GM15510 (cell line): ENCODE measurements around the gene ITPR1.

Experiments
- POLR2A ChIP-seq: IDR thresholded peaks from 3 replicates; pipeline ENCODE4 v1.6.1; 2011; ENCODE audit warnings: borderline replicate concordance; ENCODE audit not compliant: insufficient read length; ENCODE audit errors: extremely low read depth

Gene ITPR1

GRCh38 chr3:4493014-4493940 lies at the start of gene ITPR1:
TSS of gene ITPR1 (plus strand) at chr3:4493348. CDS start at chr3:4516492, 23,144 bp downstream.
- peak; percentile 99 for TF ChIP-seq POLR2A

DNA sequence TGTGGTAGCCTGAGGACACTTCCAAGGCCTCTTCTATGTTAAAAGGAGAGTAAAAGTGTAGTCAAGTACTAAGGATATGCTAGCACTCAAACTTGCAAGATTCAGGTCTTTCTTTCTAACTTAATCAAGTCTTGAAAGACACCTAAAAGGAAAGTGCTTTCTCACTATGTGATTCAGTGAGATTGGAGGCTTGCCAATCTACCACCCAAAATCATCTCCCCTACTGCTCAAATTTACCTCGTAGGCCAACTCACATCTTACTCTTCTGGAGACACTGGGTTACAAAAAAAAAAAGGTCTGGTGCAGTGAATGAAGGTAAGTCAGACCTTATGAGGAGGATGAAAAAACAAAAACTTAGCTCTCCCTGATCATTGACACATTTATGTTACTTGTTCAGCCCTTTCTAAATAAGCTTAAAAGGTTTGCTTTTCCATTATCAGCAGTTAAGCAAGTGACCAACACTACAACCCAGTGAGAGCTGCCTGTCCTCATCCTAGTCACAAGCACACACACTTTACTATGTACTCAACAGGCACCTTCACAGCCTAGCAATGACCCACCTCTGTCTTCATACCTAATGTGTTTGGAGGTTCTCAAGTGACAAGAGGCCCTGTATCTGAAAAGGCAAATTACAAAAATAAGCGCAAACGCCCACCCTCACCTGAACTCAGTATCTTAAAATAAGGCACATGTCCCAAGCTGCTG lies 45.7 kb upstream of the ITPR1 start:
- no peak for TF ChIP-seq POLR2A

DNA sequence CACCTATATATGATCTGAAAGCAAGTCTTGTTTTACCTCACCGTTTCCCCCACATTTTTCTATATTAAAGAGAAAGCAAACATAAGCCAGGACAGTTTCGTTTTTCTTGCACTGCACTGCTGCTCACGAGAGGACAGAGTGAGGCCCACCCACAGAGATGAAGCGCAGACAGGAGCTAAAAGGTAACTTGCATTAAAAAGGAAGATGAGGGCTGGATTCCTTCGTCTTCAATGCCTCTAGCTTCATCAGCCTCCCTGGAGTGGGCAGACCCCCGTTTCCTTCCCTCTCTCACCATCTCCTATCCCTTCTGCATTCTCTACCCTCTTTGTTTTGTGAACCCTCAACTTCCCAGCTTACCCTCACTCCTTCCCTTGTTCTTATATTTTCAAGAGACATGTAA lies 45.0 kb upstream of the ITPR1 start:
- TF ChIP-seq POLR2A, result no peak

- TF ChIP-seq POLR2A, result no peak
Measured at GRCh38 chr3:4449043-4449805, 43.9 kb upstream of the ITPR1 start.

GRCh38 chr3:4454142-4454541 lies 39.0 kb upstream of the ITPR1 start:
- no peak for TF ChIP-seq POLR2A

DNA sequence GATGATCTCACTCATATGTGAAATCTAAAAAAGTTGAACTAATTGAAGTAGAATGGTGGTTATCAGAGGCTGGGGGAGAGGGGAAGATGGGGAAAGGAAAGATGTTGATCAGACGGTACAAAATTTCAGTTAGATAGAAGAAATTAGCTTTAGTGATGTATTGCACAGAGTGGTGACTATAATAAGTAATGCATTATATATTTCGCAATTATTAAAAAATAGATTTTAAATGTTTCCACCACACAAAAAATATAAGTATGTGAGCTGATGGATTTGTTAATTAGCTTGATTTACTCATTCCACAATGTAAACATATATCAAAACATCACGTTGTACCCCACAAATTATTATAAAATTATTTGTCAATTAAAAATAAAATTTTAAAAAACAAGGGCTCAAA lies 34.2 kb upstream of the ITPR1 start:
- TF ChIP-seq POLR2A, result no peak

DNA sequence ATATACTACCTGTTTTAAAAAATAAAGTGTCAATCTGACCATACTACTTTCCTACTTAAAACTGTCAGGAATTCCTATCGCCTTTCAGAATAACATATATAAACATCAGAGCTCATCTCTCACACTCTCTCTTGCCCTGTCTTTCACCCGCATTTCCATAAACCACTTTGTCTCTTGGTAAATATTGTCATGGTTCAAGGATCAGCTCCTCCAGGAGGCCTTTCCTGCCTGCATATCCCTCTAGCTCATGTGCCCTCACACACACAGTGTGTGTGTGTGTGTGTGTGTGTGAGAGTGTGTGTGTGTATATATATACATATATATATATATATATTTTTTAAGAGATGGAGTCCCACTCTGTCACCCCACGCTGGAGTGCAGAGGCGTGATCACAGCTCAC lies 32.8 kb upstream of the ITPR1 start:
- TF ChIP-seq POLR2A, result no peak

DNA sequence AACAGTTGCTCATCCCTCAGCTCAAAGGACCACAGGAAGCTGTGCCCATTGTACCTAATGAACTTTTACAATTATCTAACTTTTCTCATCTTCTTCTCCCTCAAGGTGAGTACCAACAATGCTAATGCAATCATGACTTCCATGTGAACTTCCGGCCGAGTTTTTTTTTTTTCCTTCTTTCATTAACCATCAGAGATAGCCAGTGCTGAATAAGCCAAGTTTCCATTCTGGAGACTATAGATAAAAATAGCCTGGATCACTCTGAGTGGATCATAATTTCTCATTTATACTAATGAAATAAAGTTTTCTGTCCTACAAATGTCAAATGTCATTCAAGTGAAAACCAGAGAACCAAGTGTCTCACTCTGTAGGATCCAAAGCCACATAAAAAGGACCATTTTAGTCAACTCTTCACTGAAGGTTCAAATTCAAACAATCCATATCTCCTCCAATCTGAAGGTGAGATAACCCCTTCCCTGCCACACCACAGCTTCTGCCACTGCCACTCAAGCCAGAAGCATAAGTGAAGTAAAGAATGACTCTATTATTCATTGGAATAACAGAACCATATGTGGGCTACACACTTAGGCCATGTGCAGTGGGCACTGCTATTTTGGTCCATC lies 31.6 kb upstream of the ITPR1 start:
- no peak for TF ChIP-seq POLR2A

DNA sequence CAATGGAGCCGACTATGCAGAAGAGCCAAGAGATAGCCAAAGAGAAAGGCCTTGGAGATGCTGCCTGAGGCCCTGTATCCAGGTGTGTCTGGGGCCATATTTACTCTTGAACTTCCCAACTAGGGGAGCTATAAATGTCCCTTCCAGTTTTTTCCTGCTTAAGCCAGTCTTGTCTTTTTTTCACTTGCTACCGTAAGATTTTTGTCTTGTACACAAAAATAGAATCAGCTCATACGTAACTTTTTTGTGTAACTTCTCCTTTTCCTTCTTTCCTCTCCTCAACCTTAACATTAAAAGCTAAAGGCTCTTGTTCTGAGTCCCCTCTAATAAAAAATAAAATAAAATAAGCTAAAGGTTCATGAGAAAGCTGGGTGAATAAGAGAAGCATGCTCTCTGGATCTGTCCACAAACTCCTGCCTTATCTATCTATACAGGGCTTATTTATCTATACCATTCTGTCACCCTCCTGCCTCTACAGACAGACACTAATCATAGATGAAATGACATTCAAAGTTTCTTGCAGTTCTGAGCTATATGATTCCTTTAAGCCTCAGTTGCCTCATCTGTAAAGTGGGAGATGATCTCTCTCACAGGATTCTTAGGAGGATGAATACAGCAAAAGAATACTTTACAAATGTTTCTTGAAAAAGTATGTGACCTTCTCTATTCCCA lies 30.6 kb upstream of the ITPR1 start:
- no peak for TF ChIP-seq POLR2A

GRCh38 chr3:4464576-4464975 lies 28.6 kb upstream of the ITPR1 start:
- no peak for TF ChIP-seq POLR2A

GRCh38 chr3:4466741-4467521 lies 26.2 kb upstream of the ITPR1 start, which contains the start of gene SUMF1:
TSS of gene SUMF1 (minus strand) at chr3:4467269. CDS start at chr3:4467245, 24 bp downstream.
- peak; percentile 81 for TF ChIP-seq POLR2A

DNA sequence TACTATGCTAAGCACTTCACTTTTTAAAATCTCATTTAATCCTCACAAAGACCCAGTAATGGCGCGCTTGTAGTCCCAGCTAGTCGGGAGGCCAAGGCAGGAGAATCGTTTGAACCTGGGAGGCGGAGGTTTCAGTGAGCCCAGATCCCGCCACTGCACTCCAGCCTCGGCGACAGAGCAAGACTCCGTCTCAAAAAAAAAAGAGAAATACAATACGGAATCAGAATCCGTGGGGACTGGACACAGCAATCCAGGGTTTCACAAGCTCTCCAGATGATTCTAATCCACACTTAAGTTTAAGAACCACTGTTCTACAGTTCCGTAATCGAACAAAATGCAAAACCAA lies 25.7 kb upstream of the ITPR1 start:
- no peak for TF ChIP-seq POLR2A

DNA sequence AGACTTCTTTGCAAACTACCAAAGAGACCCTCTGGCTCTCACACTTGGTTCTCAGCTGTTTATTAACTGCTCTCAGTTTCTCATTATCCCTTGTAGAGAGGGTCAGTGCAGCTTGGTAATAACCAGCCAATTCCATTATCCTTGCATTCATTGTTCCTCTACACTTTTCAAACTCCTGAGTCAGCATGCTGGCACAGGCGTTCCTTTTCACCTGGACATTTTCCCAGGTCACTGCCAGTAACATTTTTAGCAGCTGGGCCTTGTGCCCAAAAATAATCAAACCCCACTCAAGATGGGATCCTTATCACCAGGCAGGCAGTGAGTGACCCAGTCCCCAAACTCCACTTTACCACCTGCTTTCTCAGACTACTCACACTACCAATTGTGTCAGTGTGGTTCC lies 21.2 kb upstream of the ITPR1 start:
- TF ChIP-seq POLR2A, result no peak
